GM18505 (cell line): ENCODE data around the gene TGIF1.
"Not testable (repeated sequence)": the region's sequence is repeated elsewhere in the genome, so short reads cannot be mapped to it uniquely, and the experiment has no call there.

Experiments
- ATAC-seq: cut with Tn5 transposase; IDR thresholded peaks from one replicate; pipeline ENCODE4 v1.9.1; 2021; ENCODE audit not compliant: unreplicated experiment
- POLR2A ChIP-seq: IDR thresholded peaks from 4 replicates; pipeline ENCODE4 v1.6.1; 2011; ENCODE audit warnings: borderline replicate concordance; ENCODE audit not compliant: insufficient read depth, insufficient read length; ENCODE audit errors: extremely low read depth

TGIF1 gene

DNA sequence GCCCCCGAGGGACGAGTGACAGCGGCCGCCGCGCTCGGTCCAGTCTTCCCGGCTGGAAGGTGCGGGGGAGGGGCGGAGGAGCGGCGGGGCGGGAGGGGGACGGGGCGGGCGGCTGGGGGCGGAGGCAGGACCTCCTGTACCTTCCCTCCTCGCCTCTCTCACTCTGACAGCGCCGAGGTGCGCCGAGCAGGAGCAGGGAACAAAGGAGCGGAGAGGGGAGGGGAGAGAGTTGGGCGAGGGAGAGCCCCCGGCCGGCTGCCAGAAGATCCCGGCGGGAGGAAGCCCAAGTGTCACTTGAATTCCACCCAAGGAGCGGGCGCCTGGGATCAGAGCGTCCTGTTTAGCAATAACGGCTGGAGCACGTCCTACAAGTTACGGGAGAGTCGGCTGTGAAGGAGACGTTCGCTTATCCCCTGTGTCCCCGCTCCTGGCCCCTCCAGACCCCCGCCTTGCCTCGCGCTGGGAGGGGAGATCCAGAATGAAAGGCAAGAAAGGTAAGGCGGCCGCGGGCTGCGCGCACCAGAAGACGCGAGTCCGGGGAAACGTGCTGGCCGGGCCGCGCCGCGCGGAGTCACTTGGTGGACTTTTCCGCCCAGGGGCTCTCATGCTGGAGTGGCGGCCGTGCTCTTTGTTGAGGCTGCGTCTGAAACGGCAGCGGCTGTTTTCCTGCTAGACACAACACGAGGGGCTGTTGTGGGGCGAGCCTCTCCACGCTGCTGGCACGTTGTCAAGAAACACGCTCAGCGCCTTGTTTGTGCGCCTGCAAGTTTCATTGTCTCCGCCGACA, at the start of gene TGIF1:
Gene TGIF1, plus strand, starts transcription at position 161 of the 787 bp plus-strand sequence. Its CDS starts 318 bp downstream, at position 479.
- no peak for ATAC-seq
- no peak for TF ChIP-seq POLR2A

DNA sequence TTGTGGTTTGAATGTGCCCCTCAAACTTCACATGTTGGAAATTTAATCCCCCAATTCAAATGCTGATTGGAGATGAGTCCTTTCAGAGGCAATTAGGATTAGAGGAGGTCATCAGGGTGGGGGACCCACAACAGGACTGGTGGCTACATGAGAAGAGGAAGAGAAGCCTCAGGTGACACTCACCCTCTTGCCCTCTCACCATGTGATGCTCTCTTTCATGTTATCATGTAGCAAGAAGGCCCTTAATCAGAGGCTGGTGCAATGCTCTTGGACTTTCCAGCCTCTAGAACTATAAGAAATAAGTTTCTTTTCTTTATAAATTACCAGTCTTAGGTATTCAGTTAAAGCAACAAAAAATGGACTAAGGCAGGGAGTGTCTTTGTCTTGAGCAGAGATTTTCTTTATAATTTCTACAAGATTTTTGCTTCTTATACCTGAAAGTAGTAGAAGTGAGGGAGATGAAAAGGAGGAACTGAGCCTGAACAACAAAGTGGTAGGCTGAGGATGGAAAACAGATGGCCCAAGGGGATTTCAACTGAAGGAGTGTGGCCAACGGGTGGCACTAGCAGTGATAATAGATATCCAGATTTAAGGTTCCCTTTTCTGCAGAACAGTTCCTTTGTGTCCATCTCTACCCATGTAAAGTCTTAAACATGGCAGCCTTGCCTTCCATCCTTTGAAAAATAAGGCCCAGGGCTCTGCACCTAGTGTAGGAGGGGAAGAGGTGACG, 49.2 kb upstream of the TGIF1 start:
- TF ChIP-seq POLR2A, result no peak
- no peak for ATAC-seq

DNA sequence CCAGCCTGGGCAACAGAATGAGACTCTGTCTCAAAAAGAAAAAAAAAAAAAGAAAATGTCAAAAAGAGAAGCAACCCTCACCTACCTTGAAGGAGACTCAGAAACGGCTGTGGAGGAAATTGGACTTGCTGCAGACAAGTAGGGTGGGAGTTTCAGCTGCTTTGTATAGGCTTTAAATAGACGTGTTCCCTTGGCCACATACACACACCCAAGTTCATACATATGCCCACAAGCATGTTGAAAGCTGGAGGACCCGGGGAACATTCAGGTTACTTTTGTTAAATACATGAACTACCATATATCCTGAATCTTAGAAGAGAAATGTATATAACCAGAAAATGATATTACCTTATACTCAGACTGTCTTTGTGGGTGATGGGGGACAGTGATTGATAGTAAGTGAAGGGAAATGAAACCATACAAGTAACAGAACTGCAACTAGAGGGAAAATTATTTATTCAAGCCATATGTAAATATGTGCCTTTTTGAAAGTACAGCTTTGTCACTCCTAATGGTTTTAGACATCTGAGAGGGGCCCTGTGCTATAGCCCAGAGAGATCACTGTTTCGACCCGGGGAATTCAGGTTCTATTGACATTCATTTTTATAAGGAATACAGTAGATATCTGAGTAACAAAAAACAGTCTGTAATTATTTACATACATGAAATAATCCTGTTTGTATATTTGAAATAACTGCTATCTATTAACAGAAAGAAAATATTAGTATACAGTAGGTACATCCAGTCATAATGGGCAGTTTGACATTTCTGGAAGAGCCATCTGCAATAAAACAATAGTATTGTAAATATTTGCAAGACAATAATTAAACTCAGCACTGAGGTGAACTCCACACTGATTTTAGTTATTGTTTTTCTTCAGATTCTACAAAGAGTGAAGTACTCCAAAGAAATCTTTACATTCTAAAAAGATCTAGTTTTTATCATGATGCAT, 48.0 kb upstream of the TGIF1 start:
- no peak for TF ChIP-seq POLR2A
- ATAC-seq, result peak; percentile 87

GRCh38 chr18:3402982-3403451, 47.0 kb upstream of the TGIF1 start:
- TF ChIP-seq POLR2A, result no peak
- no peak for ATAC-seq

- no peak for ATAC-seq
- TF ChIP-seq POLR2A, result no peak
Observed at GRCh38 chr18:3405713-3406112, 44.3 kb upstream of the TGIF1 start.

DNA sequence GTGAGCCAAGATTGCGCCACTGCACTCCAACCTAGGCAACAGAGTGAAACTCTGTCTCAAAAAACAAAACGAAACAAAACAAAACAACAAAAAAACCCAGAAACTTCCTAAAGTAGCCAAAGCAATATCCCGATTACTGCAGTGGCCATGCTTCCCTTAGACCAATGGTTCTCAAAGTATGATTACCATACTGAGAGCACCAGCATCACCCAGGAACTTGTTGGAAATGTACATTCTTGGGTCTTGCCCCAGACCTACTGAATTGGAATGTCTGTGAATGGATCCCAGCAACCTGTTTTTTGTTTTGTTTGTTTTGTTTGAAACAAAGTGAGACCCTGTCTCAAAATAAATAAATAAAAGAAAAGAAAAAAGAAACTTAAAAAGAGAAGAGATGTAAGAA, 41.9 kb upstream of the TGIF1 start:
- no peak for ATAC-seq
- TF ChIP-seq POLR2A, result no peak

- no peak for TF ChIP-seq POLR2A
- ATAC-seq, result no peak
Observed at GRCh38 chr18:3409811-3410210, 40.2 kb upstream of the TGIF1 start.

DNA sequence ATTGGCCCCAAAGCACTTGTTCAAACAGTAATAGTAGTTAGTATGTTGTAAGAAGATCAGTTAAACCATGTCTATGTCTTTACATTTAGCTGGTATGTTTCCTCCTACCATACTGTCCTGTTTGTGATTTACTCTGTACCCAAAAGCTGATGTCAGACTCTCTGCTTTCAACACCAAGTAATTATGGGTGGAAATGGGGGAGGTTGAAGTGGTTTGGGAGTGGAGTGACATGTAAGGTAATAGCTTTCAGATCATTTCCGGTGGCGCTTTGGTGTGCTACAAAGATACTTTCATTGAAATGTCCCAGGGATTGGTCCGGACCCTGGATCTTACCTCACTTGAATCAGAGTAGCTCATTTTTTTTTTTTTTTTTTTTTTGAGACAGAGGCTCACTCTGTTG, 39.7 kb upstream of the TGIF1 start:
- no peak for ATAC-seq
- no peak for TF ChIP-seq POLR2A

- not testable (repeated sequence) for ATAC-seq
Observed at GRCh38 chr18:3410876-3411275, 39.1 kb upstream of the TGIF1 start.

DNA sequence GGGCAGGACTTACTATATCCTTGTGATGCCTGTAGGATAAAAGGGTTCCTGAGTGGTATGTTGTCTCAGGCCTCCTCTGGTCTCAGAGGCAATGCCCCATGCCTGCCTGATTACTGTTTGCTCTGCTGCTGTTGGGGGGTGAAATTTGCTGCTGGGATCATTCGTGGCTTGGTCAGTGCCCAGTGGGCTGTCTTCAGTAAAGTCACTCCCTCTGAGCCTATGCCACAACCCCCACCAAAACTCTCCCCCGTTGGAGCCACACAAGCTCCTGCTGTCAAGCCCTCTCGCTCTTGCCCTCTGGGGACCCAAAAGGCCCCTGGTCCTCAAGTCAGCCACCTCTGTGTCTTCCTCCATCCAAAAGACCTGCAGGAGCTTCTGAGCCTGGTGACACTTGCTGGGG, 38.6 kb upstream of the TGIF1 start:
- no peak for TF ChIP-seq POLR2A

DNA sequence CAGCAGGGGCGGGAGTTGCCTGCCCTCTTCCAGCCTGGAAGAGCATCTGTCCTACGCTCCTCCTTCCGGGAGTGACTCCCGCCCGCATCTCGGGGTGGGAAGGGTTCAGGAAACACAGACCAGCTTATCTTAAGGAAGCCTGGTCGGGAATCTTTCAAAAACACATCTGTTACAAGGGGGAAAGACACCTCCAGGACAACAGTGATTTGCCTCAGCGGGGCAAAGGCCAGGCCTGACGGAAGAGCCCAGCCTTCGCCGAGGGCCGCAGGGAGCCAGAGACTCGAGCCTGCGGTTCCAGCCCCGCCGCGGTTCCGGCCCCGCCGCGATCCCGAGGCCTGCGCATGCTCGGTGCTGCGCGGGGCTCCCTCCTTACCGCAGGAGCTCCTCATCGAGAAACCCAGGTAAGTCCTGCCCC, 38.1 kb upstream of the TGIF1 start:
- TF ChIP-seq POLR2A, result no peak
- ATAC-seq, result no peak

More for the DNA sequence above, 38.6 kb upstream of the TGIF1 start:
- ATAC-seq, result no peak

DNA sequence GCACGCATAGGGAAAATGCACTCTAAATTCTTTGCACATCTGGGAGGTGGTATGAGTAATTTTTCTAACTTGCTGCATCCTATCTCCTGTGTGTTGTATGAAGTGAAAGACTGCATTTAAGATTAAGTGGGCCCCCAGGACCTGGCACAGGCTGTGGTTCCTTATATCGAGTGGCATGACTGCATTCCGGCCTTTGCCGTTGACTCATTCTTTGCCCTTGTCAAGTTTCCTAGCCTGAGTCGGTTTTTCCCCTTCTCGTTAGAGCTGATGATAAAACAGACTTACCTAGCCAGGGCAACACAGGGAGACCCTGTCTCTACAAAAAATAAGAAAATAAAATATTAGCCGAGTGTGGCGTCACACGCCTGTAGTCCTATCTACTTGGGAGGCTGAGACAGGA, 37.4 kb upstream of the TGIF1 start:
- ATAC-seq, result not testable (repeated sequence)

- no peak for ATAC-seq
- TF ChIP-seq POLR2A, result no peak
Observed at GRCh38 chr18:3415110-3415509, 34.9 kb upstream of the TGIF1 start.
